ENCODE data around the gene GK. TPM values are rescaled to one million over a fixed set of nuclear protein-coding genes. Genes with fewer than 3 reads are reported as not detected.

GK gene
- total RNA-seq, 1 experiment from 2014 or later: 9.8 TPM

GRCh38 chrX:30655991-30656390, 2.8 kb downstream of the GK start:
- no peak for TF ChIP-seq CTCF (conservative IDR thresholded peaks at IDR 0.05)
- Histone ChIP-seq H2AK5ac (ENCODE audit: insufficient read length, low read length) (no peak overlapping the region), H3K9me3 (ENCODE audit: control insufficient read depth, low read depth, low read length) (no peaks in the 10 kb centered on the region), H3K4ac (ENCODE audit: low read depth, low read length) (no peak overlapping the region), H4K20me1 (ENCODE audit: control insufficient read depth, insufficient read depth, insufficient read length) (no peaks in the 10 kb centered on the region), H2BK5ac (ENCODE audit: insufficient read length, low read length) (no peak overlapping the region), H2AFZ (ENCODE audit: low read length) (no peak overlapping the region), H3K23me2 (ENCODE audit: insufficient read length, low read depth, low read length, poor library complexity, severe bottlenecking) (peaks cover 6% of the 10 kb centered on the region), H3T11ph (ENCODE audit: low read length) (no peak overlapping the region), H2BK15ac (ENCODE audit: low read depth, low read length) (no peak overlapping the region), H3K79me2 (ENCODE audit: insufficient read depth, low read length) (no peaks in the 10 kb centered on the region), H3K18ac (ENCODE audit: insufficient read length, low read depth, low read length) (no peak overlapping the region), H2BK120ac (ENCODE audit: low read depth, low read length, poor library complexity, severe bottlenecking) (no peak overlapping the region), H3K9ac (ENCODE audit: extremely low read depth, insufficient read length, low read length) (no peak overlapping the region), H2BK12ac (ENCODE audit: insufficient read length, low read depth, low read length) (no peak overlapping the region), H2BK20ac (ENCODE audit: low read depth, low read length, poor library complexity, severe bottlenecking) (no peak overlapping the region), H4K8ac (replicated peaks; ENCODE audit: insufficient read length, low read depth, low read length) (no peak overlapping the region), H3K14ac (ENCODE audit: insufficient read depth, low read length) (no peak overlapping the region), H3K56ac (ENCODE audit: insufficient read length, low read depth, low read length) (no peak overlapping the region), H3K4me2 (ENCODE audit: insufficient read depth, insufficient read length, low read length) (no peak overlapping the region), H4K91ac (ENCODE audit: insufficient read length, low read depth, low read length) (no peak overlapping the region), H3K27ac (ENCODE audit: insufficient read length, low read depth, low read length) (no peak overlapping the region), H3K4me1 (ENCODE audit: insufficient read depth, low read length) (no peaks in the 10 kb centered on the region), H3K27me3 (ENCODE audit: insufficient read depth, low read length) (no peaks in the 10 kb centered on the region), H3K79me1 (ENCODE audit: insufficient read depth, low read depth, low read length, poor library complexity, severe bottlenecking) (no peaks in the 10 kb centered on the region), H4K5ac (ENCODE audit: insufficient read length, low read depth, low read length) (no peak overlapping the region), H3K23ac (ENCODE audit: insufficient read length, low read depth, low read length) (no peak overlapping the region)
- H3K9me3 Mint-ChIP-seq: peaks cover 9 to 40% of the 10 kb centered on the region in 2 experiments
- no peak overlapping the region for H3K4me3 Mint-ChIP-seq
- no peak for DNase-seq
- peaks cover 0 to 3% (median 0%) of the 10 kb centered on the region in 3 experiments; a peak in 2 of 7 replicates for H3K36me3 Mint-ChIP-seq (ENCODE audit: insufficient read depth in 1 of 3, low read depth in 3 of 3)
- no peak overlapping the region for H3K27ac Mint-ChIP-seq
- peaks cover 3% of the 10 kb centered on the region for H3K27me3 Mint-ChIP-seq (ENCODE audit: low read depth)
- no CpG with 5 or more reads among the region's 3 CpGs for WGBS (ENCODE audit: extremely low coverage, insufficient read length, low lambda C conversion rate)
- peaks cover 13 to 15% of the 10 kb centered on the region in 2 experiments for H3K4me1 Mint-ChIP-seq
